Uterus (tissue), 2 donors: Measurements from ENCODE around the gene SSH2.

Experiments used
- POLR2A ChIP-seq, 2 donors: fragments of 450-650 bp; IDR thresholded peaks; one replicate each; pipeline ENCODE4 v1.6.1; 2016; ENCODE audit warnings: antibody characterized with exemption in 2 of 2, mild to moderate bottlenecking in 1 of 2, moderate library complexity in 1 of 2
- TF ChIP-seq, protein P1 (sequence below), 4 experiments: fragments of 200-600 bp in 2 of 4; fragments of 450-650 bp in 2 of 4; sonication (generic) in 2 of 4; IDR thresholded peaks; one replicate each; pipeline ENCODE4 v1.5.1; 2016 to 2019; ENCODE audit warnings: antibody characterized with exemption in 4 of 4, mild to moderate bottlenecking in 2 of 4, moderate library complexity in 1 of 4

- TF ChIP-seq, protein P1, sequence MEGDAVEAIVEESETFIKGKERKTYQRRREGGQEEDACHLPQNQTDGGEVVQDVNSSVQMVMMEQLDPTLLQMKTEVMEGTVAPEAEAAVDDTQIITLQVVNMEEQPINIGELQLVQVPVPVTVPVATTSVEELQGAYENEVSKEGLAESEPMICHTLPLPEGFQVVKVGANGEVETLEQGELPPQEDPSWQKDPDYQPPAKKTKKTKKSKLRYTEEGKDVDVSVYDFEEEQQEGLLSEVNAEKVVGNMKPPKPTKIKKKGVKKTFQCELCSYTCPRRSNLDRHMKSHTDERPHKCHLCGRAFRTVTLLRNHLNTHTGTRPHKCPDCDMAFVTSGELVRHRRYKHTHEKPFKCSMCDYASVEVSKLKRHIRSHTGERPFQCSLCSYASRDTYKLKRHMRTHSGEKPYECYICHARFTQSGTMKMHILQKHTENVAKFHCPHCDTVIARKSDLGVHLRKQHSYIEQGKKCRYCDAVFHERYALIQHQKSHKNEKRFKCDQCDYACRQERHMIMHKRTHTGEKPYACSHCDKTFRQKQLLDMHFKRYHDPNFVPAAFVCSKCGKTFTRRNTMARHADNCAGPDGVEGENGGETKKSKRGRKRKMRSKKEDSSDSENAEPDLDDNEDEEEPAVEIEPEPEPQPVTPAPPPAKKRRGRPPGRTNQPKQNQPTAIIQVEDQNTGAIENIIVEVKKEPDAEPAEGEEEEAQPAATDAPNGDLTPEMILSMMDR (IDR thresholded peaks at IDR 0.05), result no peak
- no peak for TF ChIP-seq POLR2A (IDR thresholded peaks at IDR 0.05)
These were observed 236.3 kb downstream of the SSH2 start for GRCh38 chr17:29693751-29694150.
